Liver (tissue), 3 donors: ENCODE data around the gene FAAP100.

Experiments
- CTCF ChIP-seq: fragments of 150-350 bp; IDR thresholded peaks from 2 replicates; pipeline ENCODE4 v1.5.1; 2017; ENCODE audit warnings: improper control_type of control experiment, low read depth, low read length; ENCODE audit not compliant: missing input control
- JUND ChIP-seq, 2 donors: IDR thresholded peaks; 2 replicates each; pipeline ENCODE4 v1.6.1; 2016; ENCODE audit warnings: antibody characterized with exemption in 2 of 2
- MAX ChIP-seq: IDR thresholded peaks from 2 replicates; pipeline ENCODE4 v1.6.1; 2016; ENCODE audit warnings: antibody characterized with exemption
- NR2F2 ChIP-seq: IDR thresholded peaks from 2 replicates; pipeline ENCODE4 v1.6.1; 2016; ENCODE audit warnings: antibody characterized with exemption
- YY1 ChIP-seq: IDR thresholded peaks from 2 replicates; pipeline ENCODE4 v1.6.1; 2016; ENCODE audit warnings: antibody characterized with exemption, mild to moderate bottlenecking
- ZBTB33 ChIP-seq: IDR thresholded peaks from 2 replicates; pipeline ENCODE4 v1.6.1; 2016; ENCODE audit warnings: antibody characterized with exemption
- donor health status: healthy.
- donor health status: healthy.

- TF ChIP-seq ZBTB33 (no peak), CTCF (no peak), JUND (IDR thresholded peaks at IDR 0.05) (peak in 1 of 2 donors; percentile 9), NR2F2 (no peak), MAX (no peak), YY1 (no peak)
Measured at GRCh38 chr17:81508639-81509206, 43.4 kb downstream of the FAAP100 start.
